GM10847 (cell line): Measurements from ENCODE around the gene ACP3.

Experiments used
- POLR2A ChIP-seq: IDR thresholded peaks from 2 replicates; pipeline ENCODE4 v1.6.1; 2011; ENCODE audit not compliant: insufficient read length; ENCODE audit errors: extremely low read depth

The ACP3 gene

DNA sequence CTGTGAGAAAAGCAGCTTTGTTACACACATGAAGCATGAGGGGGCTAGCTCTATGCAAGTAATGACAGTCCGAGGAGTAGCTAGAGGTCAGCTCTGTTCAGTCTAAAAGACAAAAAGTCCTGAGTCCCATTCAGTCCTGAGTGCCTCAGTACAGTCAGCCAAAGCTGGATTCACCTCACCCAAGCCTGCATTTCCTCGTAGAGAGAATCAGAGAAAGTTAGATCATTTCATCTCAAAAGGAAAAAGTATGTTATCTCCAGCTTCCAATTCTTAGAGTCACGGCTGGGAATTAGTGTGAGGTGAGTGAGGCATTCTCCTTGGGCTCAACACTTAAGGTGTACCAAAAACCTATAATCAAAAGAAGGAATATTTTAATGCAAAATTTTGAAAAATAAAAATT is 5.9 kb upstream of the ACP3 start:
- TF ChIP-seq POLR2A, result no peak

- no peak for TF ChIP-seq POLR2A
Observed at GRCh38 chr3:132311841-132312240, 5.4 kb upstream of the ACP3 start.

- no peak for TF ChIP-seq POLR2A
Observed at GRCh38 chr3:132315851-132316250, 1.4 kb upstream of the ACP3 start.

GRCh38 chr3:132318451-132318850 is 1.2 kb downstream of the ACP3 start:
- TF ChIP-seq POLR2A, result no peak

- TF ChIP-seq POLR2A, result no peak
Observed at GRCh38 chr3:132321304-132321703, 4.1 kb downstream of the ACP3 start.

DNA sequence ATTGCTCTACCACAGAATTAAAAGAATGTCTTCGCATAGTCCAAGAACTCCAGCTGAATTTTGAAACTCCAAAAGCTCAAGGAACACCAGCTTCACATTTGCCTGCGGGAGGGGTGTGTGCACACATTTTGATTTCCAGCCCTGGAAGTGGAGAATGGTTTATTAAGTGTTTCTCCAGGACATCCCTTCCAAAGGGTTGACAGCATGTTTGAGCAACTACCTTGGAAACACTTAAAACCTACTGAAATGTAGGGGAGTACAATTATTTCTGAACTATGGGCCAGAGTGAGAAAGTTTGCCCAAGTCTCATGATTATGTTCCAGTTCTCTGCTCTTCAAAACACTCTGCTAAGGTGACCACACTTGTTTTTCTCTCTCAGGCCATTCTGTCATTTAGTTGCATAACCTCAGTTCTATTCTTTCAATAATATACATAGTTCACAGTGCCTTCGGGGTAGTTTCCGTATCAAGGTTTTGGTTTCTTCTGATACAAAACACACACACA is 7.9 kb downstream of the ACP3 start:
- TF ChIP-seq POLR2A, result no peak

- TF ChIP-seq POLR2A, result no peak
Observed at GRCh38 chr3:132325634-132326033, 8.4 kb downstream of the ACP3 start.

DNA sequence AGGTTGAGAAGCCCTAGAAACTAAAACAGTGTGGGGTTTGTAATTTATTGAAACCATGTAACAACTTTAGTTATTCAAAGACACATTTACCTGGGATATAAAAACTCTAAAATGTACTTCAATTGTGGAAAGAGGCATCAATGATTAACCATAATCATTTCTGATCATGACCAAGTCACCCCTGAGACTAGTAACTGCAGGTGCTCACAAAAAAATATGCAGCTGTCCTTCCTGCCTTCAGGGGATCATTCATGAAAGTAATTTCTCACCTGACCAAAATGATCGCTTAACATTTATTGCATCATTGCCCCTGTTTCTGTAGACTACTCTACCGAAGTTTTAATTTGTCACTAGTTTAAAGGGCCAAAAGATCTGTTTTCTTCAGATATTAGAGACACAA is 9.0 kb downstream of the ACP3 start:
- TF ChIP-seq POLR2A, result no peak

DNA sequence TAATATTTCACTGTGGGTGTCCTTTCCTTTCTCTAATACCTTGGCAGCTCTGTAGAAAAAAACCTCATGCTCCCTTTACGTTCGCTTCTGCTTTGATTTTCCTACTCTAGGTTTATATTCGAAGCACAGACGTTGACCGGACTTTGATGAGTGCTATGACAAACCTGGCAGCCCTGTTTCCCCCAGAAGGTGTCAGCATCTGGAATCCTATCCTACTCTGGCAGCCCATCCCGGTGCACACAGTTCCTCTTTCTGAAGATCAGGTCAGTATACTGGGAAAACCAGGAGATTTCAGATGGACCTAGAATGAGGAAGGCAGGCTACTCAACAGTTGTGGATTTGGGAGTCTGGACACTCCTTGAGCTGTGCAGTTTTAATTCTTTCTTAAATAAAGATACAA is 14.9 kb downstream of the ACP3 start:
- TF ChIP-seq POLR2A, result no peak

- TF ChIP-seq POLR2A, result no peak
Observed at GRCh38 chr3:132332508-132332907, 15.3 kb downstream of the ACP3 start.

GRCh38 chr3:132341746-132342145 is 24.5 kb downstream of the ACP3 start:
- TF ChIP-seq POLR2A, result no peak

DNA sequence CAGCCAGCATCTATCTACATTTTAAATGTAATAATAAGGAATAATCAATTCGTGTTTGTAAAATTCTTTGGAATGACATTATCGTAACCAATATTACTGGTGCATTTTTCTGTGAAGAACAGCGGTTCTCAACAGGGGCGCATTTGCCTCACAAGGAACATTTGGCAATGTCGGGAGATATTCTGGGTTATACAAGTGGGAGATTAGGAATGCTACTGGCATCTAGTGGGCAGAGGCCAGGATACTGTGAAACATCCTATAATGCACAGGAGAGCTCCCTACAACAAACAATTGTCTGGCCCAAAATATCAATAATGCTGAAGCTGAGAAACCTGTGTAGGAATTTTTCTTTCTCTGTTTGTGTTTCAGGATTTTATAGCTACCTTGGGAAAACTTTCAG is 25.0 kb downstream of the ACP3 start:
- TF ChIP-seq POLR2A, result no peak

GRCh38 chr3:132342610-132343009 is 25.4 kb downstream of the ACP3 start:
- no peak for TF ChIP-seq POLR2A

DNA sequence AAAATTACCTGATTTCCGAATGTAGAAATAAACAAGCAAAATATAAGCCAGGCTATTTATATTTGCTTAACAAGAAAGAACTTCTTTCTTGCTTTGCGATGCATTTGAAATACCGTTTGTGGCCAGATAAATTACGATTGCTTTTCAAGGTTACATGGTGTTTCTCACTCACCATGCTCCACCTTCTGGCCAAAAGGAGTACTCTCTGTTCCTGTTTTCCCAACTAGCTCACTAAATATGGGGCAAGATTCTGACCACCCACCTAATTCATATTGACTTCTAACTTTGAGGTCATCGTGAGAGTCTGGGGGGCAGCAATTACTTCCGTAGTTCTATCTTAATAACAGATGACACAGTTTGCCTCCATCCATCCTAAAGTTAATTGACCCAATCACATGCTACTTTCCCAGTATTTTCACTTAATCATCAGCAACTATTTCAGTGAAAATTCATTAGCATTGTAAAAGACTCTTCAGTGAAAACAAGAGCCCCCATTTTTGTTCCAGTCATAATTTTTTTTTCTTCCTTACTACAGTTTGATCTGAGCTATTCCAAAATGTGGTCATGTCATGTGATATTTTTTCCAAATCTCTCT is 25.9 kb downstream of the ACP3 start:
- TF ChIP-seq POLR2A, result no peak

DNA sequence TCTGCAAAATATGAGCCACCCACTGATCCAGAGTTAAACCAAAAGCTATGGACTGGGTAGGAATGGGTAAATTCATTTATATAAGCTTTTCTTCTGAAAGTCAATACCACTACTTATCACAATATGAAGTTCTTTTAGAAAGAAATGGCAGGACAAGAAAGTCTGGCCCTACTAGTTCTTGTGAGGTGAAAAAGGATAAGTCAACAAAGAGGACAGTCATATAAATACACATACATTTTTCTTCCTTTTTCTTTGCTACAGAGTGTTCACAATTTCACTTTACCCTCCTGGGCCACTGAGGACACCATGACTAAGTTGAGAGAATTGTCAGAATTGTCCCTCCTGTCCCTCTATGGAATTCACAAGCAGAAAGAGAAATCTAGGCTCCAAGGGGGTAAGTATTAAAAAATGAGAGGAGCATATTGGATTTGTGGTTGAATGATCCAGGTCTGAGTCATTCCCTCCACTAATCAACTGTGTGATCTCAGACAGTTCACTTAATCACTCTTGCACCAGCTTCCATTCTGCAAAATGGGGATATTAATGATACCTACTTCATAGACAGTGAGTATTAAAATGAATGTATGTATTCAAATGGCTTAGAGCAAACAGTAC is 27.6 kb downstream of the ACP3 start:
- no peak for TF ChIP-seq POLR2A

- TF ChIP-seq POLR2A, result no peak
Observed at GRCh38 chr3:132346841-132347736, 29.9 kb downstream of the ACP3 start.
